Measurements from ENCODE around the gene NUSAP1. TPM values are rescaled to one million over a fixed set of nuclear protein-coding genes. Genes with fewer than 3 reads are reported as not detected.
"Not testable (repeated sequence)": the region's sequence is repeated elsewhere in the genome, so short reads cannot be mapped to it uniquely, and the experiment has no call there.

Gene NUSAP1
- polyA plus RNA-seq, 1 experiment, result 33.9 TPM

- DNase-seq (ENCODE audit: low read depth, low spot score), result no peak
- no peak for TF ChIP-seq CTCF (IDR thresholded peaks at IDR 0.05; ENCODE audit: low read depth, low read length)
- H3K9me3 ChIP-seq (ENCODE audit: control insufficient read depth, insufficient read depth, low read length), result no peaks in the 10 kb centered on the region
- CTCF ChIA-PET, result no interaction called here
- no peaks in the 10 kb centered on the region for H3K27me3 ChIP-seq (ENCODE audit: control insufficient read depth, insufficient read depth, low read length)
- no peak overlapping the region for H3K27ac ChIP-seq (ENCODE audit: low read depth, low read length)
- POLR2A ChIA-PET, result no interaction called here
- H3K4me3 ChIP-seq (ENCODE audit: low read depth, low read length), result no peak overlapping the region
These were observed 21.7 kb downstream of the NUSAP1 start for GRCh38 chr15:41354371-41354770.

DNA sequence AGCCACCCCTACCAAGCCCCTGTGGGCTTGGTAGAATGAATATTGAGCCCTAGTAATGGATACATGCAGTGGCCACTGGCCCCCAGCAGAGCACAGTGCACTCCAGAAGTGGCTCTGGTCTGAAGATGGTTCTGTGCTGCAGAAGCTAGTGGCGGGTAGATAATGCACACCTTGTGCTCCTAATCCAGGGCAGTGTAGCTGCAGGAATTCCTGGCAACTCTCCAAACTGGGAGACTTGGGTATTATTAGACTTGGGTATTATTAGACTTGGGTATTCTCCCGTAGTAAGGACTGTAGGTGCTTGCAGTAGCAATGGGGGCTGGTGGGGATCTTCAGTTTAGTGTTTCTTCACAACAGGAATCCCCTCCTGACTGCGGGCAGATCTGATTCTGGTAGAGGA lies 34.7 kb downstream of the NUSAP1 start:
- no peak for TF ChIP-seq CTCF (IDR thresholded peaks at IDR 0.05; ENCODE audit: low read depth, low read length)
- Histone ChIP-seq H3K27ac (ENCODE audit: low read depth, low read length) (no peak overlapping the region), H3K4me3 (ENCODE audit: low read depth, low read length) (no peak overlapping the region), H3K9me3 (ENCODE audit: control insufficient read depth, insufficient read depth, low read length) (no peaks in the 10 kb centered on the region), H3K27me3 (ENCODE audit: control insufficient read depth, insufficient read depth, low read length) (no peaks in the 10 kb centered on the region)
- POLR2A ChIA-PET, result no interaction called here
- CTCF ChIA-PET, result no interaction called here
- no peak for DNase-seq (ENCODE audit: low read depth, low spot score)

GRCh38 chr15:41377978-41378377 lies 45.3 kb downstream of the NUSAP1 start:
- DNase-seq (ENCODE audit: low read depth, low spot score), result no peak
- H3K9me3 ChIP-seq (ENCODE audit: control insufficient read depth, insufficient read depth, low read length), result no peaks in the 10 kb centered on the region
- no peak overlapping the region for H3K27ac ChIP-seq (ENCODE audit: low read depth, low read length)
- no peak for TF ChIP-seq CTCF (IDR thresholded peaks at IDR 0.05; ENCODE audit: low read depth, low read length)
- no peaks in the 10 kb centered on the region for H3K27me3 ChIP-seq (ENCODE audit: control insufficient read depth, insufficient read depth, low read length)
- H3K4me3 ChIP-seq (ENCODE audit: low read depth, low read length), result no peak overlapping the region
- CTCF ChIA-PET, result no interaction called here
- POLR2A ChIA-PET, result no interaction called here

GRCh38 chr15:41383974-41384749 lies 51.5 kb downstream of the NUSAP1 start:
- DNase-seq (ENCODE audit: low read depth, low spot score); POLR2A ChIA-PET; CTCF ChIA-PET; H3K9me3 ChIP-seq (ENCODE audit: control insufficient read depth, insufficient read depth, low read length); H3K27me3 ChIP-seq (ENCODE audit: control insufficient read depth, insufficient read depth, low read length); H3K27ac ChIP-seq (ENCODE audit: low read depth, low read length); H3K4me3 ChIP-seq (ENCODE audit: low read depth, low read length): not testable (repeated sequence)

GRCh38 chr15:41387646-41388045 lies 55.0 kb downstream of the NUSAP1 start:
- ChIA-PET CTCF (interaction anchor here (0.7 kb wide), 1 partner anchor 543 kb away, joined by 5 read pairs; no protein-coding TSS in a partner anchor), POLR2A (no interaction called here)
- TF ChIP-seq CTCF (IDR thresholded peaks at IDR 0.05; ENCODE audit: low read depth, low read length), result no peak
- Histone ChIP-seq H3K9me3 (ENCODE audit: control insufficient read depth, insufficient read depth, low read length) (no peaks in the 10 kb centered on the region), H3K27ac (ENCODE audit: low read depth, low read length) (no peak overlapping the region), H3K4me3 (ENCODE audit: low read depth, low read length) (no peak overlapping the region), H3K27me3 (ENCODE audit: control insufficient read depth, insufficient read depth, low read length) (no peaks in the 10 kb centered on the region)
- DNase-seq (ENCODE audit: low read depth, low spot score), result no peak
